Measurements from ENCODE around the gene TOX3. TPM values are rescaled to one million over a fixed set of nuclear protein-coding genes. Genes with fewer than 3 reads are reported as not detected.

The TOX3 gene
- total RNA-seq, 3 donors from 2014 or later (not counting 1 experiment from before 2014, with no cell fraction given): not detected

DNA sequence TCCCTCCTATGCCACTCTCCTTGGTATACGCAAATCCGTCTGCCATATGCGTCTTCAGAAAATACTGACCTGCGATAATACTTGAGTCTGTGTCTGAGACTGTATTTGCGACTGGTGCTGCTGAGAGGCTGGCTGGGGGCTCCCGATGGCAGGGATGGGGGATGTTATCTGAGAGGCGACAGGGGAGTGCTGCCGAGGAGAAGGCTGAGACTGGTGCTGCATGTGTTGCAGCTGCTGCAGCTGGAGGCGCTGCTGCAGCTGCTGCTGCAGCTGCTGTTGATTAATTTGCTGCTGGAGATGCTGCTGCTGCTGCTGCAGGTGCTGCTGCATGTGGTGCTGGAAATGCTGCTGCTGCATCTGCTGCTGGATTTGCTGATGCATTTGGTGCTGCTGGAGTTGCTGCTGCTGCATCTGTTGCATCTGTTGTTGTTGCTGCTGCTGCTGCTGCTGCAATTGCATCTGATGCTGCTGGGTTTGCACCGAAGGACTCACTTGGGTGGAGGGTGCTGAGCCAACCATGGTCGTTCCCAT is 107.7 kb downstream of the TOX3 start:
- ATAC-seq (no peak), DNase-seq (no peak)
- H3K4me1 ChIP-seq (ENCODE audit: control insufficient read depth, insufficient read depth, low read length): no peaks in the 10 kb centered on the region
- Mint-ChIP-seq H3K27ac (no peak overlapping the region), H3K4me1 (no peaks in the 10 kb centered on the region), H3K27me3 (ENCODE audit: low read depth in 2 of 2) (no peaks in the 10 kb centered on the region), H3K4me3 (no peak overlapping the region), H3K36me3 (no peaks in the 10 kb centered on the region), H3K9me3 (peaks cover 3 to 6% of the 10 kb centered on the region in 2 donors)
- TF ChIP-seq, protein P1, sequence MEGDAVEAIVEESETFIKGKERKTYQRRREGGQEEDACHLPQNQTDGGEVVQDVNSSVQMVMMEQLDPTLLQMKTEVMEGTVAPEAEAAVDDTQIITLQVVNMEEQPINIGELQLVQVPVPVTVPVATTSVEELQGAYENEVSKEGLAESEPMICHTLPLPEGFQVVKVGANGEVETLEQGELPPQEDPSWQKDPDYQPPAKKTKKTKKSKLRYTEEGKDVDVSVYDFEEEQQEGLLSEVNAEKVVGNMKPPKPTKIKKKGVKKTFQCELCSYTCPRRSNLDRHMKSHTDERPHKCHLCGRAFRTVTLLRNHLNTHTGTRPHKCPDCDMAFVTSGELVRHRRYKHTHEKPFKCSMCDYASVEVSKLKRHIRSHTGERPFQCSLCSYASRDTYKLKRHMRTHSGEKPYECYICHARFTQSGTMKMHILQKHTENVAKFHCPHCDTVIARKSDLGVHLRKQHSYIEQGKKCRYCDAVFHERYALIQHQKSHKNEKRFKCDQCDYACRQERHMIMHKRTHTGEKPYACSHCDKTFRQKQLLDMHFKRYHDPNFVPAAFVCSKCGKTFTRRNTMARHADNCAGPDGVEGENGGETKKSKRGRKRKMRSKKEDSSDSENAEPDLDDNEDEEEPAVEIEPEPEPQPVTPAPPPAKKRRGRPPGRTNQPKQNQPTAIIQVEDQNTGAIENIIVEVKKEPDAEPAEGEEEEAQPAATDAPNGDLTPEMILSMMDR (IDR thresholded peaks at IDR 0.05): no peak
- no peak overlapping the region for H3K27ac ChIP-seq (ENCODE audit: low read length)
- no peaks in the 10 kb centered on the region for H3K36me3 ChIP-seq (ENCODE audit: control insufficient read depth, insufficient read depth, low read length)
- H3K9me3 ChIP-seq (ENCODE audit: control insufficient read depth, insufficient read depth, low read length): peaks cover 3% of the 10 kb centered on the region
- no peaks in the 10 kb centered on the region for H3K27me3 ChIP-seq (ENCODE audit: control insufficient read depth, insufficient read depth, low read length)
- intact Hi-C loops (cut with micrococcal nuclease): loop anchor here (5.0 kb wide), 1 partner anchor 52 kb away; no protein-coding TSS in a partner anchor
- H3K4me3 ChIP-seq (ENCODE audit: low read length): no peak overlapping the region
- 89% methylated on average over 11 of the region's 11 CpGs for WGBS (ENCODE audit: insufficient coverage)

DNA sequence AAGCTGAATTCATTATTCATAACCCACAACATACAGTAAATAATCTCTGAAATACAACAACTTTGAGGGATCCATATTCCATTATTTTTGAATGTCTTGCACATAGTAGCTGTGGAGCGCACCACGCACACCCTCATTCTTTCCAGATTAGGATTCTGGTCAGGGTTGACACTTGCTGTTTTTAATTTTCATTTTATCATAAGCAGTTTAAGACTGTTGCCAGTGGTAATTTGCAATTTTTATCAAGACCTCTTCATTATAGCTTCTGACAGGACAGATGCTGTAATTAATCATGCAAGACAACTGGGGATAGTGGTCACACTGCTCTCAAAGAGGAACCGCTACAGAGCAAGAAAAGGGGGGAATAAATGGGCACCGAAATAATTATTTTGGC is 109.7 kb downstream of the TOX3 start:
- TF ChIP-seq, protein P1 (IDR thresholded peaks at IDR 0.05): no peak
- intact Hi-C loops (cut with micrococcal nuclease): loop anchor here (5.0 kb wide), 1 partner anchor 50 kb away; no protein-coding TSS in a partner anchor
- H3K27me3 Mint-ChIP-seq (ENCODE audit: low read depth in 2 of 2): no peaks in the 10 kb centered on the region
- no peak for ATAC-seq
- Histone ChIP-seq H3K9me3 (ENCODE audit: control insufficient read depth, insufficient read depth, low read length) (peaks cover 3% of the 10 kb centered on the region), H3K36me3 (ENCODE audit: control insufficient read depth, insufficient read depth, low read length) (no peaks in the 10 kb centered on the region), H3K4me3 (ENCODE audit: low read length) (no peak overlapping the region), H3K4me1 (ENCODE audit: control insufficient read depth, insufficient read depth, low read length) (no peaks in the 10 kb centered on the region), H3K27ac (ENCODE audit: low read length) (no peak overlapping the region), H3K27me3 (ENCODE audit: control insufficient read depth, insufficient read depth, low read length) (no peaks in the 10 kb centered on the region)
- no peaks in the 10 kb centered on the region for H3K4me1 Mint-ChIP-seq
- WGBS (ENCODE audit: insufficient coverage): 93% methylated on average over 3 of the region's 4 CpGs
- no peak overlapping the region for H3K27ac Mint-ChIP-seq
- no peaks in the 10 kb centered on the region for H3K36me3 Mint-ChIP-seq
- peaks cover 3 to 6% of the 10 kb centered on the region in 2 donors for H3K9me3 Mint-ChIP-seq
- no peak for DNase-seq
- no peak overlapping the region for H3K4me3 Mint-ChIP-seq

DNA sequence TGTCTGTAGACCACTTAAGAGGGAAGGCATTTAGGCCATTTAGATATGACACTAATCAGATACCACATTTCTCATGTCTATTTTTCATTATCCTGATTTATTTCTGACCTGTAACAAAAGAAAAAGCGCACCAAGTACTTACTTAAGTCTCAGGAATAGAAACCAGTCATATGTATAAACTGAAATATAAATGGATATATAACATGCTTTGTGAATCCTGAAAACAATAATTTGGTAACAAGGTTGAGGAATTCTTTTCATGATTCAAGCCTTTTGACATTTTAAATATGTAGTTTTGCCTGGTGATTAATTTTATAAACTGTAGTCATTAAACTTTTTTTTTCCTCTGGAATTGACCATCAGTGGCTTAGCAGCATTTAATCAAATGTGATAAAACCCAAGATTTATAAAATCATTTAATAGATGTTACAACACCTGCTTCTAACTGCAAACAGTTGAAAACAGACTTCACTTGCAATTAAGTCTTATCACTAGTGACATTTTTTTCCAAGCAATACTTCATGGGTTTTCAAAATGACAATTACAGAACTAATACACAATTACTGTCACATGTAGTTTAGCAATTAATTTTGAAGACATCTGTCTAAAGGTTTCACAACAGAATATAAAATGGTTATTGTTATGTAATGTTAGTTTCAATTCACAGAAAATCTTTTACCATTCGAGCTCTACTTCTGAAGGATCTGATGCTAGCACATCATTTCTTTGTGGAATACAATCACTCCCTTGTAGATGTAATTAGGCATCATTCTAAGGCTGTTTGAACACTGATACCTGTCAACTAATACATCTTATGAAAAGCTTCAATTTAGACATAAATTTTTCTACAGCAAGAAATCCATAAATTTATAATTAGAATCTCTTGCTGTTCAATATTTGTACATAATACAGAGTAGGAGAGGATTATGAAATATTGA is 110.3 kb downstream of the TOX3 start:
- no peak overlapping the region for H3K4me3 ChIP-seq (ENCODE audit: low read length)
- no peaks in the 10 kb centered on the region for H3K27me3 ChIP-seq (ENCODE audit: control insufficient read depth, insufficient read depth, low read length)
- no peak overlapping the region for H3K4me3 Mint-ChIP-seq
- H3K36me3 Mint-ChIP-seq: no peaks in the 10 kb centered on the region
- H3K9me3 ChIP-seq (ENCODE audit: control insufficient read depth, insufficient read depth, low read length): peaks cover 3% of the 10 kb centered on the region
- no peaks in the 10 kb centered on the region for H3K36me3 ChIP-seq (ENCODE audit: control insufficient read depth, insufficient read depth, low read length)
- H3K4me1 ChIP-seq (ENCODE audit: control insufficient read depth, insufficient read depth, low read length): no peaks in the 10 kb centered on the region
- TF ChIP-seq, protein P1 (IDR thresholded peaks at IDR 0.05): no peak
- no peaks in the 10 kb centered on the region for H3K4me1 Mint-ChIP-seq
- peaks cover 3 to 8% of the 10 kb centered on the region in 2 donors for H3K9me3 Mint-ChIP-seq
- H3K27me3 Mint-ChIP-seq (ENCODE audit: low read depth in 2 of 2): no peaks in the 10 kb centered on the region
- H3K27ac Mint-ChIP-seq: no peak overlapping the region
- no peak for DNase-seq
- H3K27ac ChIP-seq (ENCODE audit: low read length): no peak overlapping the region
- WGBS (ENCODE audit: insufficient coverage): no CpG with 5 or more reads among the region's 2 CpGs
- intact Hi-C loops (cut with micrococcal nuclease): loop anchor here (5.0 kb wide), 1 partner anchor 49 kb away; no protein-coding TSS in a partner anchor
- no peak for ATAC-seq

Measured in natural killer cell (primary cell).